ENCODE results near the gene SLC4A1AP.
A peak's percentile ranks its signal among the peaks of the same experiment; 100 is the strongest.

DNA sequence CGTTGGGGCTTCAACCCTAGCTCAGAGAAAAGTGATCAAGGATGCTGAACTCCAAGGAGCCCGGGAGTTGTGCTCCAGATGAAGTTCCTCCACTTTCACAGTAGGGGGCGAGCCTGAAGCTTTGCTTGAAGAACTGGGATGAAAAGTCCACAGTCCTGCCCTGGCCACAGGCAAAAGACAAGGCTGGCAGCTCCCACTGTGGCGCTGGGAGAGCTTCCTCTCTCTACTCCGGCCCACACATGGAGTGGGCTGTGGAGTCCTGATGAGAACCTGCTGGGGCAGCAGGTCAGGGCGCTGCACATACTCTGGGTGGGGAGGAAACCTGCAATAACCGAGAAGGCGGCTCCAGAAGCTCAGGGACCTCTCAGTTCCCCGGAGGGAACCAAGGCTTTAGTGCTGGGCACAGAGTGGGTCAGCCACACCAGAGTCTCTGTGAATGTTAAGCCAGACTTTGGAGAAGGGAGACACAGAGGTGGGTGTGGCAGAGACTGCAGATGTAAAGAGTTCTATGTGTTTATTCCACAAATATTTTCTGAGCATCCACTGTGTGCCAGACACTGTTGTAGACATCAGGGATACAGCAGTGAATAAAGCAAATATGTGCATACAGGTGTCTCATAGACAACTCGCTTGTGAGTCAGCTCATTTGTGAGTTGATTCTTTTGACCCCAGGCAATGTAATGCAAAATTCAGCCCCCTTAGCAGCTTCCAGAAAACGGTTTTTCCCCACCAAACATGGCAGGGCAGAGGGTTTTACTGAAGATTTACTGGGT is 59.9 kb downstream of the SLC4A1AP start:
- TF ChIP-seq, protein P1, sequence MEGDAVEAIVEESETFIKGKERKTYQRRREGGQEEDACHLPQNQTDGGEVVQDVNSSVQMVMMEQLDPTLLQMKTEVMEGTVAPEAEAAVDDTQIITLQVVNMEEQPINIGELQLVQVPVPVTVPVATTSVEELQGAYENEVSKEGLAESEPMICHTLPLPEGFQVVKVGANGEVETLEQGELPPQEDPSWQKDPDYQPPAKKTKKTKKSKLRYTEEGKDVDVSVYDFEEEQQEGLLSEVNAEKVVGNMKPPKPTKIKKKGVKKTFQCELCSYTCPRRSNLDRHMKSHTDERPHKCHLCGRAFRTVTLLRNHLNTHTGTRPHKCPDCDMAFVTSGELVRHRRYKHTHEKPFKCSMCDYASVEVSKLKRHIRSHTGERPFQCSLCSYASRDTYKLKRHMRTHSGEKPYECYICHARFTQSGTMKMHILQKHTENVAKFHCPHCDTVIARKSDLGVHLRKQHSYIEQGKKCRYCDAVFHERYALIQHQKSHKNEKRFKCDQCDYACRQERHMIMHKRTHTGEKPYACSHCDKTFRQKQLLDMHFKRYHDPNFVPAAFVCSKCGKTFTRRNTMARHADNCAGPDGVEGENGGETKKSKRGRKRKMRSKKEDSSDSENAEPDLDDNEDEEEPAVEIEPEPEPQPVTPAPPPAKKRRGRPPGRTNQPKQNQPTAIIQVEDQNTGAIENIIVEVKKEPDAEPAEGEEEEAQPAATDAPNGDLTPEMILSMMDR (conservative IDR thresholded peaks at IDR 0.05; ENCODE audit: low read depth, low read length), result peak; percentile 83
- TF ChIP-seq EZH2 (IDR thresholded peaks at IDR 0.05; ENCODE audit: low read length, unreplicated experiment) (no peak), EZH2phosphoT487 (IDR thresholded peaks at IDR 0.05; ENCODE audit: borderline replicate concordance, low read length) (no peak)
